KBM-7 (cell line): ENCODE data around the gene CNNM4.
A peak's percentile ranks its signal among the peaks of the same experiment; 100 is the strongest.
"Not testable (repeated sequence)": the region's sequence is repeated elsewhere in the genome, so short reads cannot be mapped to it uniquely, and the experiment has no call there.

Experiments
- DNase-seq: peaks from one replicate; pipeline ENCODE4 v3.0.0-alpha.2; 2015
- in situ Hi-C: fragments of 300-500 bp; cut with MboI; formaldehyde crosslinking; loops from 2 replicates; pipeline ENCODE4 v1.14.3; 2020; ENCODE audit warnings: low sequenced_read_pairs, low pct_unique_long_range_greater_than_20kb, mixed read lengths

Gene CNNM4

DNA sequence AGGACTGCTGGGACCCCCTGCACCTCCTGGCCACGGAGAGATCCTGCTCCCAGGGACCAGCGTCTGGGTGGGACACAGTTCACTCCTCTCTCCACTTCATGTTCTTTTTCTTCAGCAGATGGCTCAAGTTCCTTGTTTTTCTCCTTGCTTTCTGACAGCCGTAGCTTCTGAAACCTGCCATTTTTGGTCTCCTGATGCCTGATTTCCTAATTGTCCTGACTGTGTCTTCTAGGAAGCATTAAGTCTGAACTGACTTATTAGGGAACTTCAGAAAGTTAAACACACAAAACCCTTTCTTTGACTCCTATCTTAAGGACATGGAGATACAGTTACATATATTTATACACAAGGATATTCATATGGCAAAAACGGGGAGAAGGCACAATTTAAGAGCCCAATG lies 22.7 kb downstream of the CNNM4 start:
- in situ Hi-C loops: no loop called here
- no peak for DNase-seq

DNA sequence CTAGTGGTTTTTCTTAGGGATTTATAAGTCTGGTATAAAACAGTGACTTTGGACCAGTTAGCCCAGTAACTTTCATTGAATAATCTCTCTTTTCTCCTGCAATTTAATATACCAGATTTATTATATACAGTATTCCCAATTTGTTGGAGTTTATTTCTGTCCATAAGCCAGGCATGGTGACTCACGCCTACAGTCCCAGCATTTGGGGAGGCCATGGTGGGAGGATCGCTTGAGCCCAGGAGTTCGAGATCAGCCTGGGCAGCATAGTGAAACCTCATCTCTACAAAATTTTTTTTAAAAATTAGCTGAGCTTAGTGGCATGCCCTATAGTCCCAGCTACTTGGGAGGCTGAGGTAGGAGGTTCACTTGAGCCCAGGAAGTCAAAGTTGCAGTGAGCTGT lies 26.7 kb downstream of the CNNM4 start:
- no peak for DNase-seq
- in situ Hi-C loops: no loop called here

DNA sequence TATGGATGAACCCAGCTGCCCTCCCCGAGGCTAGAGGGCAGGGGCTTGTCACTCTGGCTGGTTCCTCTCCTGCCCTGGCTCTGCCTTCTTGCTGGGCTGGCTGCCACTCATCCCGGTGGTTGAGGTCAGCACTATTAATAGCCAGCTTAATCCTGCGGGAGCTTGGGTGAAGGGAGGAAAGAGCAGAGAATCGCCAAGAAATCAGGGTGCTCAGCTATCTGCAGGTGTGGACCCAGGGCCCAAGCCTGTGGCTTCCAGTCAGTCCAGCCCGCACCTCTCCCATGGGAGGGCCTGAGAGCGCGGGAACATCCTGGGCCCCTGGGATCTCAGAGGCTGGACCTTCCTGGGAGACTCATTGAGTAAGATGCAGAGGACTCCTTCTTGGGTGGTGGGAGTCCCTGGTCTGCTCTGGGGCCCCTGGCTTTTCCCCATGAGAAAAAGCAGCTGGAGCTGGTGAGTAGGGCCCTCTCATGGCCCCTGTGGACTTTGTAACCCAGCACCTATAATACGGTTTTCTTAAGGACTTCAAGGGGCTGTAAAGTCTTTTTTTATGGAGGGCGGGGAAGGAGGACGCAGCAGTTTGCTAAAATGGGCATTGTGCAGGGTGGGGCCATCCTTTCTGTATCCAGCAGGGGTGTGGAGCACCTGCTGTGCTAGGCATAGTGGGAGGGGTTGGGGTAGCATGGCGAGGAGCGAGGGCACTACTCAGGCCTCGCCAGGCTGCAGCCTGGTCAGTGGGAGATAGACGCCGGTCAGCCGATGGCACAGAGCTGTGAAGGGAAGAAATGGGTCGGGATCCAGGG lies 27.9 kb downstream of the CNNM4 start:
- no peak for DNase-seq

DNA sequence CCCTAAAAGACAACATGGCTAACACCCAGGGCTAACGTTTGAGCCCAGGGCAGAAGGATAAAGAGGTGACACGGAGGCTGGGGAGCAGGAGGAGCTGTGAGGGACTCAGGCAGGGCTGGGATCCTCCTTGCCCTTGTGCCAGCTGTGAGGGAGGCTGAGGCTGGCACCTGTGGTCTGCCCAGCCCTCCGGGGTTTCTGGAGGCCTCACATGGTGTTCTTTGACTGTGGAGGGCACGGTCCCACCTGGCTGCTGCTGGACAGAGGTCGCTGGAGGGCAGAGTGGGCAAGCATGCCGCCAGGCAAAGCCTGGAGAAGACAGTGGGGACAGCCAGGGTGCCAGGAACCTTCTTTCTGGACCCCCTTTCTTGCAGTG lies 28.5 kb downstream of the CNNM4 start:
- in situ Hi-C loops: no loop called here
- DNase-seq: no peak

More for the DNA sequence above, 27.9 kb downstream of the CNNM4 start:
- in situ Hi-C loops: no loop called here

DNA sequence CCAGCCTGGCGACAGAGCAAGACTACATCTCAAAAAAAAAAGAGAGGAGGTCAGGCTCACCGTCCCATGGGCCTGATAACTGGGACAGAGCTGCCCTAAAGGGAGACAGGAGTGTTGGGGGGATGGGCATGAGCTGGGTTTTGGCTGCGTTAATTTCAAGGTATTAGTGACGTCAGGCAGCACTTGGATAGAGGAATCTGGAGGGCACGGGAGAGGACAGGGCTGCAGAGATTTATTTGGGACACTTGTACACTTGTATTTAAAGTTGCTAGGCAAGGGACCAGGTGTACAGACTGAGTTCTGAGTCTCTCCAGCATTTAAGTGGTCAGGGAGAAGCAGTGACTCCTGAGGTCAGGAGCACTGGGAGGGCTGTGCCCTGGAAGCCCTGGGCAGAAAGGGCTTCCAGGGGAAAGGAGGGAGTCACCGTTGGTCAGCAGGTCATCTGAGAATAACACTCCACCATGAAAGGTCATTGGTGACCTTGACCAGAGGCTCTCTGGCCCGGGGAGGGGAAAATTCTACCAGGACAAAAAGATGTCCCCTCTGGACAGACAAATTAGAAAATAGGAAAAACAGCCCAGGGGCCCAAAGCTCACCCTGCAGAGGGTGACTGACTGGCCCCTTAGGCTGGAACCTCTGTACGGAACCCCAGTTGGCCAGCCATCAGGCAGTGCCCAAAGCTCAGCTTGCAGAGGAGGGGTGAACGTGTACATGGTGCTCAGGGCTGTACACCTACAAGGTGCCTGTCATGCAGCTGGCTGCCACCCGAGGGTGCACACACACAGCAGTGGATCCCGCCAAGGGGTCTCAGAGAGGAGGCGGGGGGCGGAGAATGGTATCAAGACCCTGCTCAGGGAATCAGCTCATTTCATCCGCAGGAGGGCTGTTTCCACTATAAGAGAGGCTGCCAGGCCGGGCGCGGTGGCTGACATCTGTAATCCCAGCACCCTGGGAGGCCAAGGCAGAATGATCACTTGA lies 32.4 kb downstream of the CNNM4 start:
- in situ Hi-C loops: no loop called here
- DNase-seq: no peak

DNA sequence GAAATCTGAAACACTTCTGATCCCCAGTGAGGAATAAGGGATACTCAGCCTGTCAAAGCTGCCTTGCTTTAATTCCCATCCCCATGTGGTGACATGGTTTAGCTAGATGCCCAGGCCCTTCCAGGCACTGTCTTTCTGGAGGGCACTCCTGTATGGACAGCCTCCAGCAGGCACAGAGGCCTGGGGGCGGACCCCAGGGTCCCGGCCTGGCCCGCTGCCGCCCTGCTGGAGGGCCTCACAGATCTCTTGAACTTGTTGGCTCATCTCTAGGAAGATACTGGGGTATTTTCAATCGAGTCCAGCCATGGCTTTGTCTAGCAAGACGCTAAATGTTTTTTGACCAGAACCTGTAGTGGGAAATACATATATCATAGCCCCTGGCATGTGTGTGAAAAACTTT lies 34.4 kb downstream of the CNNM4 start:
- in situ Hi-C loops: no loop called here
- DNase-seq: no peak

DNA sequence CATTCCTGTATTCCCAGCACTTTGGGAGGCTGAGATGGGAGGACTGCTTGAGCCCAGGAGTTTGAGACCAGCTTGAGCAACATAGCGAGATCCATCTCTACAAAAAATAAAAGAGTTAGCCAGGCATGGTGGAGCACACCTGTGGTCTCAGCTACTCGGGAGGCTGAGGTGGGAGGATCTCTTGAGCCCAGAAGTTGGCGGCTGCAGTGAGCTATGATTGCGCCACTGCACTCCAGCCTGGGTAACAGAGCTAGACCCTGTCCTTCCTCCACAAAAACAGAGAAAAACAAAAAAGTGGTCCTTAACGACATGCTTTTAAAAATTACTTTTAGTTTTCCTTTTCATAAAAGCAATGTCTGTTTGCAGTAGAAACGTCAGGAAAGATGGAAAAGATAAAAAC lies 35.8 kb downstream of the CNNM4 start:
- in situ Hi-C loops, DNase-seq: not testable (repeated sequence)

DNA sequence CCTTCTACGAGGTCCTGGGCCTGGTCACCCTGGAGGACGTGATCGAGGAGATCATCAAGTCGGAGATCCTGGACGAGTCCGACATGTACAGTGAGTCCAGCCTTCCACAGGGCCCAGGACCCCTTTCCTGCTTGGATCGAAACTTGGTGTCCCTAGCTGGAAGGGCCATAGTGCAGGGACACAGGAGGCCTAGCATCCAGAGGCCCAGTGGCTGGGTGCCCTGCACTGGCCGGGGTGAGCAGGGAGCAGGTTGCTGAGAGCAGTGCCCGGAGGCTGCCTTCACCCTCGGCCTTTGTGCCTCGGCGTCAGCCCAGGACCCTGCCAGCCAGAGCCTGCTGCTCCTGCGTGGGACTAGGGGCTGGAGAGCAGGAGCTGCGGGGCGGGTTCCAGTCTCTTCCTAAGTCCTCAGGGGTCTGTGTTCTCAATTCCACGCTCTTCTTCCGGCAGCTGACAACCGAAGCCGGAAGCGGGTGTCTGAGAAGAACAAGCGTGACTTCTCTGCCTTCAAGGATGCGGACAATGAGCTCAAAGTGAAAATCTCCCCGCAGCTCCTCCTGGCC lies 36.4 kb downstream of the CNNM4 start:
- in situ Hi-C loops: no loop called here
- no peak for DNase-seq

DNA sequence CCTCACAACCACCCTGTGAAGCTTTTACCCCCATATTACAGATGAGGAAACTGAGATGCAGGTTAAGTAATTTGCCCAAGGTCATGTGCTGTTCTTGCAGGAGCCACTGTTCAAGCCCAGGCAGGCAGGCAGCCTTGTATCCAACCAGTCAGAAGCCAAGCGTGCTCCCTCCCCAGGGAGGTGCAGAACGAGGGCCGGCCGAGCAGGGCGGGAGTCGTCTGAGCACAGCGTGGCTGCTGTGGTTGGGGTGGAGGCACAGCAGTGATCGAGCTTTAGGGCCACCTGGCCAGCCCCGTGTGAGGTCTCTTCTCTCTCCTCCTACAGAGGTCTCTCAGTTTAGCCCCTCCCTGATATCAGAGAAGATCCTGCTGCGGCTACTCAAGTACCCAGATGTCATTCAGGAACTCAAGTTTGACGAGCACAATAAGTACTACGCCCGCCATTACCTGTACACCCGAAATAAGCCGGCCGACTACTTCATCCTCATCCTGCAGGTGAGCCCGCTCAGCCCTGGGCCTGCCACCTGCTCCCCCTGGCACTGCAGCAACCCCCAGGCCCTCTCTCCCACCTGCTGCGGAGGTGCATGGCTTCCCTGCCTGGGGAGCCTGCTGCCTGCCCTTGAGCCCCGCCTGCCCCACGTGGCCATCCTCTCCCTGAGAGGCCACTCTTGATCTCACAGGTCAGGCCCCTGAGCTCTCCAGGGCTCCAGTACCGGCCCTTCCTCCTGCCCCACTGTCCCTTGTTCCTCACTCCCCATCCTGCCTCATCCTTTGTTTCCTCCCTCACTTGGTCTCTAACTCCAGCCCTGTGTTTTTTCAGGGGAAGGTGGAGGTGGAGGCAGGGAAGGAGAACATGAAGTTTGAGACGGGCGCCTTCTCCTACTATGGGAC lies 38.3 kb downstream of the CNNM4 start:
- no peak for DNase-seq

DNA sequence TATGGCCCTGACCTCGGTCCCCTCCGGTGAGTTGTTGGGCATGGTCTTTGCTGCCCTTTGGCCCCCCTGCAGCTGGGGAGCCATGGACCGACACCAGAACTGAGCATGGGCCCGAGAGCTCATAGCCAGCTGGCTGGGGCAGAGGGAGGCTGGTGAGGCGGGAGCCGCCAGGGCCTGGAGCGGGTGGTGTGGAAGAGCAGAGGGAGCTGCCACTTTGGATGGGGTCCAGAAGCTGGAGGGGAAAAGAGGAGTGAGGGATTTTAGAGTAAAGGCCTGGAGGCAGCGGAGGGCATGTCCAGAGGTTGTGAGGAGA lies 38.9 kb downstream of the CNNM4 start:
- in situ Hi-C loops: no loop called here
- DNase-seq: no peak

More for the DNA sequence above, 38.3 kb downstream of the CNNM4 start:
- in situ Hi-C loops: no loop called here

DNA sequence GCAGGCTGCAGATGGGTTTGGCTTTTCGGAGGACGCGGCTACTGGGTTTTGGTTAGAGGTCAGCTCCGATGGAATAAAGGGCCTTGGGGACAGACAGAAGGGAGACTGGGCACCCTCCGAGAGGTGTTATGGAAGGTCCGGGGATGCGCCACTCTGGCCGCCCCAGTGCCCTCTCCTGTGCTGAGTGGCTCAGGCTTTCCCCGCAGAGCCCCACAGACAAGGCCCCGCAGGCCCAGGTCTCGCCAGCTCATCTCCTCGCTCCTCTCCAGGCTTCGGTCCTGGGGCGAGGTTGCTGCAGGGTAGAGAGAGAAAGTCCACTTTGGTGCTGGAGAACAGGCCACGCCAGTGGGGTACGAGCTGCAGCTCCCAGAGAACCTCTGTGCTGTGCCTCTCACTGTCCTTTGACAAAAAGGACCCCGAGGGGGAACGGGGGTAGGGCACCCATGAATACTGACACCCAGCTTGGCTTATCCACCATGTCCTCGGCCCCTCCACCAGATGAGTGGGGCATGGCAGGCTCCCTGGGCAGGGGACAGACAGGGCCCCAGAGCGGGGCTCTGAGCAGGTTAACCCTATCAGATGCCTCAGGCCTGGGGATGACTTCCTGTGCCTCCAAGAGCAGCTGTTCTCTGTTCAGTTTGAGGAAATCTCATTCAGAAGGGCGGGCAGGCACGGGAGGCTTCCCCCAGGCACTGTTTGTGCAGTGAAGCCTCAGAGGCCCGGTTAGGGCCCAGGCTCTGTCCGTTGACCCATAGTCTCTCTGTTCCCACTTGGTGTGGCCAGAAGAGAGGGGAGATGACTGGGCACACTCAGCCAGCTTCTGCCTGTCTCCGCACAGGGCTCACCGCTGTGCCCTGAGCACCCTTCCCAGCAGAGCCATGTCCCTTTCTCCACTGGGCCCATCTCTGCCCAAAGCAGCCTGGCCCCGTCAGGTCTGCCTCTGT lies 39.6 kb downstream of the CNNM4 start:
- no peak for DNase-seq

DNA sequence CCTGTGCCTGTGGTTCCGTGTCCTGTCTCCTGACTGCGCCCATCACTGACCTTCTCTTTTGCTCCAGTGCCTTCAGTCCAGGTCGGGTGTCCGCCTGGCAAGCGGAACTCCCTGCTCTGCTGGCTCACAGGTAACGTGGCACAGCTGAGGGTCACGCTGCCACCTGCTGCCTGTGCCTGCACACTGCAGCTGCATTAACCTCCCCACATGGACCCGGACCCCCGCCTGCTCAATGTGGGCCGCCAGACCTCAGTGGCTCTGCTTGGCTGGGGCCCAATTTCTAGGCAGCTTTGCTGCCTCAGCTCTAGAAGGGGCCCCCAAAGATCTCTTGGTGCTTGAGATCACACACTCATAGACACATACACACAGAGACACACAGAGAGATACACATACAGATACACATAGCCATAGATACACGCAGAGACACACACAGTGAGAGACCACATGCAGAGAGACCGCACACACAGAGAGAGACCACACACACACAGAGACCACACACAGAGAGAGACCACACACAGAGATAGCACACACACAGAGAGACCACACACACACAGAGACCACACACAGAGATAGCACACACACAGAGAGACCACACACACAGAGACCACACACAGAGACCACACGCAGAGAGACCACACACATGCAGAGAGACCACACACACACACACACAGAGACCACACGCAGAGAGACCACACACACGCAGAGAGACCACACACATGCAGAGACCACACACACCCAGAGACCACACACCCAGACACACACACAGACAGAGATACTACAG lies 40.5 kb downstream of the CNNM4 start:
- in situ Hi-C loops: no loop called here
- peak; percentile 63 for DNase-seq

More for the DNA sequence above, 39.6 kb downstream of the CNNM4 start:
- in situ Hi-C loops: no loop called here

DNA sequence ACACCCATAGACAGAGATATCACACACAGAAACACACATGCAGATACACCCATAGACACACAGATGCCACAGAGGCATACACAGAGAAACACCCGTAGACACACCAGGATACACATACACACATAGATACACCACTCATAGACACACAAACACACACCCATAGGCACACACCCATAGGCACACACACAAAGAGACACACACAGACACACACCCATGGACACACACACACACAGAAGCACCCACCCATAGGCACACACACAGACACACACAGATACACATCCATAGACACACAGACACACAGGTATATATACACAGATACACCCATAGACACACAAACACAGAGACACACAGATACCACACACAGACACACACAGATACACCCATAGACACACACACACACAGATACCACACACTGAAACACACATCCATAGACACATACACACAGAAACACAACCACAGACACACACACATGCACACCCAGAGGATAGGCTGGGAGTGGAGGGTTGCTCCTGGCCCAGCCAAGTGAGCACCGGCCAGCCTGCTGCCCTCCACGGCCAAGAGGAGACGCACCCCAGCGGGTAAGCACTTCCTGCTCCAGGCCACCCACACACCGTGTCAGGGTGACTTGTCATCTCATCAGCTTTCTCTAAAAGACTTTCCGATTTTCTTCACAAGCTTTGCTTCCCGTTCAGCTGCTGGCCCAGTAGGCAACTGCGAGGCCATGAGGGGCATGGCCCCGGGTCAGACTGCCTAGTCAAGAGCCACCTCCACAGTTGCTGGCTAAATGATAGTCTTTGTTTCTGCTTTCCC lies 41.3 kb downstream of the CNNM4 start:
- DNase-seq: no peak
- in situ Hi-C loops: no loop called here

DNA sequence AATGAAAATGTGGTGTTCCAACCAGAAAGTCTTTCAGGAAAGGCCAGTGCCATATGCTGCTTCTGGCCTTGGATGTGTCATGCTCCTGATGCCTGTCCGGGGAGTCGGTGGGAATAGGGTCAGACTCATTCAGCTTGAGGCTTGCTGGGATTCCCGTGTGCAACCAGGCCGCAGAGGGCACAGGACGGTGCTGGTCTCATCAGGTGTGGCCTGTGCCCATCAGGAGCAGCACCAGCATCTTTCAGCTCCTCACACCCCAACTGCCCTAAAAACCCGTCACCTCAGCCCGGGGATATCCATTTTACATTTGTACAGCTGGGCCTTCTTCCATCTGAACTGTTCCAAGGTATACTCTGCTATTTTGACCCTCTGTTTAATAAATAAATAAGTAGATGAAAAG lies 42.0 kb downstream of the CNNM4 start:
- in situ Hi-C loops: no loop called here

DNA sequence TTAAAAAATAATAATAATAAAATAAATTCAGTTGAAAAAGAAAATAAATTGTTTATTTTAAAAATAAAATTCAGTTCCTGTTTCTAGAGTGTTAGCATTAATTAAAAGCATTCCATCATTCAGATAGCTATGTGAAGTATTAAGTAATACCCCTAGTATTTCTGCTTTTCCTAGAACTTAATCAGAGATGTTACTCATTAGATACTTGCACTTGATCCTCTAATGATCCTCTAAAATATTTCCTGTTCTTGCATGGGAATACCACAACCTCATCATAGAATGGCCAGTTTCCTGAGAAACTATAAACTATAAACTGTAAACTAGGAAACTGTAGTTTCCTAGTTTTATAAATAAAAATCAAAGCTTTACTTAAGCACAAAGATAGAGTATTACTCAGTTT lies 44.3 kb downstream of the CNNM4 start:
- DNase-seq: no peak
- in situ Hi-C loops: no loop called here

More for the DNA sequence above, 42.0 kb downstream of the CNNM4 start:
- DNase-seq: no peak

DNA sequence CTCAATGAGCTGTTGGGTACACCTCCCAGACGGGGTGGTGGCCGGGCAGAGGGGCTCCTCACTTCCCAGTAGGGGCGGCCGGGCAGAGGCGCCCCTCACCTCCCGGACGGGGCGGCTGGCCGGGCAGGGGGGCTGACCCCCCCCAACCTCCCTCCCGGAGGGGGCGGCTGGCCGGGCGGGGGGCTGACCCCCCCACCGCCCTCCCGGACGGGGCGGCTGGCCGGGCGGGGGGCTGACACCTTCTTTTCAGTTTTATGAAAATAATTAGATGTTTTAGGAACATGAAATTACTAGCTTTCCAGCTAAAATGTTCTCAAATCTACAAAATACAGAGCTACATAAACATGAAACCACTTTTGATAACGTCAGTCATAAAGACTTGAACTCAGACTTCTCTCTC lies 45.2 kb downstream of the CNNM4 start:
- DNase-seq, in situ Hi-C loops: not testable (repeated sequence)
